HepG2 (cell line): ENCODE results near the gene GATAD2B. TPM values are rescaled to one million over a fixed set of nuclear protein-coding genes. Genes with fewer than 3 reads are reported as not detected.
A peak's percentile ranks its signal among the peaks of the same experiment; 100 is the strongest.

Source experiments
- EEA1 ChIP-seq: sonication (generic); formaldehyde crosslinking; IDR thresholded peaks from 2 replicates; pipeline ENCODE4 v1.5.1; 2020; ENCODE audit warnings: mild to moderate bottlenecking, missing genetic modification reagents, borderline replicate concordance
- HIC2 ChIP-seq: sonication (generic); formaldehyde crosslinking; IDR thresholded peaks from 2 replicates; pipeline ENCODE4 v1.9.0; 2022; ENCODE audit warnings: low read depth, missing genetic modification reagents
- KDM3A ChIP-seq: IDR thresholded peaks from 2 replicates; pipeline ENCODE4 v1.6.1; 2018; ENCODE audit warnings: low read depth, missing compliant biosample characterization
- KMT2B ChIP-seq: IDR thresholded peaks from 2 replicates; pipeline ENCODE4 v1.6.1; 2016; ENCODE audit warnings: missing genetic modification reagents, missing compliant biosample characterization
- MEF2D ChIP-seq: sonication (generic); formaldehyde crosslinking; IDR thresholded peaks from 2 replicates; pipeline ENCODE4 v1.5.1; 2020; ENCODE audit warnings: mild to moderate bottlenecking, missing genetic modification reagents
- MZF1 ChIP-seq: sonication (generic); formaldehyde crosslinking; IDR thresholded peaks from 2 replicates; pipeline ENCODE4 v1.8.1; 2023; ENCODE audit warnings: mild to moderate bottlenecking, missing genetic modification reagents, borderline replicate concordance
- NR2F6 ChIP-seq, 2 experiments: IDR thresholded peaks; 2 replicates each; pipeline ENCODE4 v1.6.1; 2016; ENCODE audit warnings: antibody characterized with exemption in 1 of 2, mild to moderate bottlenecking in 1 of 2
- RBM39 ChIP-seq: fragments of 200-400 bp; formaldehyde crosslinking; IDR thresholded peaks from one replicate; pipeline ENCODE4 v1.6.1; 2018; ENCODE audit warnings: antibody characterized with exemption, mild to moderate bottlenecking, low read depth, low read length; ENCODE audit not compliant: poor library complexity, severe bottlenecking
- SIX1 ChIP-seq: sonication (generic); formaldehyde crosslinking; IDR thresholded peaks from 2 replicates; pipeline ENCODE4 v1.4.0; 2020; ENCODE audit warnings: missing genetic modification reagents, borderline replicate concordance
- SRSF4 ChIP-seq: fragments of 200-400 bp; formaldehyde crosslinking; IDR thresholded peaks from one replicate; pipeline ENCODE4 v1.6.1; 2018; ENCODE audit warnings: mild to moderate bottlenecking, low read depth, low read length, moderate library complexity; ENCODE audit not compliant: poor library complexity, severe bottlenecking
- YEATS2 ChIP-seq: sonication (generic); formaldehyde crosslinking; IDR thresholded peaks from 2 replicates; pipeline ENCODE4 v1.4.0; 2020; ENCODE audit warnings: missing genetic modification reagents, borderline replicate concordance
- ZNF292 ChIP-seq: sonication (generic); formaldehyde crosslinking; IDR thresholded peaks from 2 replicates; pipeline ENCODE4 v1.8.1; 2022; ENCODE audit warnings: mild to moderate bottlenecking, low read depth, missing genetic modification reagents, borderline replicate concordance
- ZNF296 ChIP-seq: sonication (generic); formaldehyde crosslinking; conservative IDR thresholded peaks from 2 replicates; pipeline ENCODE4 v1.5.0; 2020; ENCODE audit warnings: mild to moderate bottlenecking, missing genetic modification reagents
- ZNF326 ChIP-seq: sonication (generic); formaldehyde crosslinking; IDR thresholded peaks from 2 replicates; pipeline ENCODE4 v1.4.0; 2020; ENCODE audit warnings: missing genetic modification reagents, borderline replicate concordance
- ZNF431 ChIP-seq: sonication (generic); formaldehyde crosslinking; IDR thresholded peaks from 2 replicates; pipeline ENCODE4 v1.9.0; 2022; ENCODE audit warnings: missing genetic modification reagents, low read depth, mild to moderate bottlenecking, borderline replicate concordance
- ZNF543 ChIP-seq: sonication (generic); formaldehyde crosslinking; IDR thresholded peaks from 2 replicates; pipeline ENCODE4 v1.4.0; 2020; ENCODE audit warnings: mild to moderate bottlenecking, missing genetic modification reagents
- ZNF703 ChIP-seq: sonication (generic); formaldehyde crosslinking; IDR thresholded peaks from 2 replicates; pipeline ENCODE4 v1.5.1; 2020; ENCODE audit warnings: missing genetic modification reagents, mild to moderate bottlenecking, moderate library complexity, borderline replicate concordance
- ZNF878 ChIP-seq: sonication (generic); formaldehyde crosslinking; IDR thresholded peaks from 2 replicates; pipeline ENCODE4 v1.8.1; 2023; ENCODE audit warnings: mild to moderate bottlenecking, missing genetic modification reagents, moderate library complexity
- polyA plus RNA-seq, 8 experiments: library from polyadenylated mRNA; depleted of rRNA in 3 of 8; stranded (reverse) in 7 of 8; unstranded in 1 of 8; fragments of >200 nt; fragmentation: Illumina TruSeq in 4 of 8; extraction: Trizol in 4 of 8; gene quantifications; 2 replicates each; pipeline versions ENCODE4 v1.2.1 to v1.2.3, GENCODE V29; 2011 to 2016; ENCODE audit warnings: low read depth in 4 of 8, missing spikeins in 1 of 8, mixed read lengths in 1 of 8; ENCODE audit not compliant: insufficient read depth in 1 of 8
- total RNA-seq, 5 experiments: library from RNA; depleted of rRNA; stranded (reverse); fragments of >200 nt; fragmentation: Illumina TruSeq; extraction: Trizol; gene quantifications; 2 replicates each; pipeline ENCODE4 v1.2.3, GENCODE V29; 2016; ENCODE audit warnings: low read depth in 1 of 5
- TF ChIP-seq, protein P1 (sequence below): conservative IDR thresholded peaks from 2 replicates; pipeline ENCODE4 v1.6.1; 2018; ENCODE audit warnings: missing genetic modification reagents
- TF ChIP-seq, protein P2 (sequence below): sonication (generic); formaldehyde crosslinking; conservative IDR thresholded peaks from 2 replicates; pipeline ENCODE4 v1.4.0; 2020; ENCODE audit warnings: missing genetic modification reagents

GATAD2B gene
- total and polyA plus RNA-seq, 2 of the 13 experiments (the other 11 are each of a cell fraction or from before 2014, with no cell fraction given), result 3.2 to 5.2 TPM

DNA sequence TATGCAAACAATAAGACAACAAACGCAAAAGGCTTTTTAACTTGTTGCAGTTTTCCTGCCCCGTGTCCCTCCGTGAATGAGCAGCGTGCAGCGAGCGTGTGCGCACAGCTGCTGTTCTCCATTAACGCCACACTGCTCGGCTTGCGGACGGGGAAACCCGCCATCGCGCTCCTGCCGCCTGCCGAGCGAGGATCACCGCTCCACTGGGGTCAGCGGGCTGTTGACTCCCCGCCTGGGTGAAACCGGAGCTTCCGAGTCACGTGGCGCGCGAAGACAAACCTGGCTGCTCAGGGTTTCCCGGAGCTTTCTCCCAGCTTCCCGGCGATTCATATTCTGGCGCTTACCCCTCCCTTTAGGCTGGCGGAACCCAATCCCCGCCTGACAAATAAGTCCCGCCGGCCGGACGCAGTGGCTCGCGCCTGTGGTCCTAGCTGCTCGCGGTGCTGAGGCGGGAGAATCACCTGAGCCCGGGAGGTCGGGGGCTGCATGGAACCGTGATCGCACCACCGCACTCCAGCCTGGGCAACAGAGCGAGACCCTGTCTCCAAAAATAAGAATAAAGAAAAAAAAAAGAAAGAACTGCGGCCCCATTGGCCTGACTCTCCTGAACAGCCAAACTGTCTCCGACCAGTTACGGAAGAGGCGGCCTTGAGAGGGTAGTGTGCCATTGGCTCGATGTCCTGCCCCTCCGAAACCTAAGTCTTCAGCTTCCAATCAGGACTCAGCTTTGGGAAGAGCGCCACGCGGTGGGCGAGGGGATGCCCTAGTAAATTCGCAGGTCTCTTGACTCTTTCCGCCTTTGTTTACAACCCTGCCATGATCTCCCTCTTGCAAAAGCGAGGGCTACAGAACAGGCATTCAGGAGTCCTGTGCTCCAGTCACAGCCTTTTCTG, 44.6 kb upstream of the GATAD2B start, which contains the start of gene CREB3L4 (continued):
- TF ChIP-seq KDM3A (CRISPR knock-in tag) (no peak; the same call in 1 of the 2 replicates), KMT2B (peak; percentile 82), YEATS2 (peak; percentile 41; the same call in 1 of the 2 replicates), HIC2 (no peak), ZNF326 (CRISPR knock-in tag) (no peak), EEA1 (CRISPR knock-in tag) (peak; percentile 88; the same call in 1 of the 2 replicates), RBM39 (peak; percentile 40), ZNF878 (peak; percentile 98), MZF1 (CRISPR knock-in tag) (no peak), ZNF431 (CRISPR knock-in tag) (peak; percentile 93), SIX1 (CRISPR knock-in tag) (peak; percentile 92), ZNF292 (CRISPR knock-in tag) (peak; percentile 87), ZNF543 (CRISPR knock-in tag) (peak; percentile 82; the same call in 1 of the 2 replicates), ZNF703 (CRISPR knock-in tag) (no peak; the same call in none of the 2 replicates), NR2F6 (IDR thresholded peaks at IDR 0.05) (peak; percentile 43; the same call in 1 of the 2 replicates), NR2F6 (CRISPR knock-in tag; IDR thresholded peaks at IDR 0.05) (peak; percentile 86), MEF2D (CRISPR knock-in tag) (0 out of 2 replicates have a peak, but pooled peaks have one; percentile 85), SRSF4 (no peak), ZNF296 (CRISPR knock-in tag) (no peak)
- TF ChIP-seq, protein P1, sequence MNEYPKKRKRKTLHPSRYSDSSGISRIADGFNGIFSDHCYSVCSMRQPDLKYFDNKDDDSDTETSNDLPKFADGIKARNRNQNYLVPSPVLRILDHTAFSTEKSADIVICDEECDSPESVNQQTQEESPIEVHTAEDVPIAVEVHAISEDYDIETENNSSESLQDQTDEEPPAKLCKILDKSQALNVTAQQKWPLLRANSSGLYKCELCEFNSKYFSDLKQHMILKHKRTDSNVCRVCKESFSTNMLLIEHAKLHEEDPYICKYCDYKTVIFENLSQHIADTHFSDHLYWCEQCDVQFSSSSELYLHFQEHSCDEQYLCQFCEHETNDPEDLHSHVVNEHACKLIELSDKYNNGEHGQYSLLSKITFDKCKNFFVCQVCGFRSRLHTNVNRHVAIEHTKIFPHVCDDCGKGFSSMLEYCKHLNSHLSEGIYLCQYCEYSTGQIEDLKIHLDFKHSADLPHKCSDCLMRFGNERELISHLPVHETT, result peak; percentile 83
- TF ChIP-seq, protein P2, sequence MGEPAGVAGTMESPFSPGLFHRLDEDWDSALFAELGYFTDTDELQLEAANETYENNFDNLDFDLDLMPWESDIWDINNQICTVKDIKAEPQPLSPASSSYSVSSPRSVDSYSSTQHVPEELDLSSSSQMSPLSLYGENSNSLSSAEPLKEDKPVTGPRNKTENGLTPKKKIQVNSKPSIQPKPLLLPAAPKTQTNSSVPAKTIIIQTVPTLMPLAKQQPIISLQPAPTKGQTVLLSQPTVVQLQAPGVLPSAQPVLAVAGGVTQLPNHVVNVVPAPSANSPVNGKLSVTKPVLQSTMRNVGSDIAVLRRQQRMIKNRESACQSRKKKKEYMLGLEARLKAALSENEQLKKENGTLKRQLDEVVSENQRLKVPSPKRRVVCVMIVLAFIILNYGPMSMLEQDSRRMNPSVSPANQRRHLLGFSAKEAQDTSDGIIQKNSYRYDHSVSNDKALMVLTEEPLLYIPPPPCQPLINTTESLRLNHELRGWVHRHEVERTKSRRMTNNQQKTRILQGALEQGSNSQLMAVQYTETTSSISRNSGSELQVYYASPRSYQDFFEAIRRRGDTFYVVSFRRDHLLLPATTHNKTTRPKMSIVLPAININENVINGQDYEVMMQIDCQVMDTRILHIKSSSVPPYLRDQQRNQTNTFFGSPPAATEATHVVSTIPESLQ (CRISPR knock-in tag), result no peak
